ENCODE results near the gene NLRP3. TPM values are rescaled to one million over a fixed set of nuclear protein-coding genes. Genes with fewer than 3 reads are reported as not detected.

NLRP3 gene
- total and polyA plus RNA-seq, 8 donors, result 0.81 to 6.6 (median 1.5) TPM

DNA sequence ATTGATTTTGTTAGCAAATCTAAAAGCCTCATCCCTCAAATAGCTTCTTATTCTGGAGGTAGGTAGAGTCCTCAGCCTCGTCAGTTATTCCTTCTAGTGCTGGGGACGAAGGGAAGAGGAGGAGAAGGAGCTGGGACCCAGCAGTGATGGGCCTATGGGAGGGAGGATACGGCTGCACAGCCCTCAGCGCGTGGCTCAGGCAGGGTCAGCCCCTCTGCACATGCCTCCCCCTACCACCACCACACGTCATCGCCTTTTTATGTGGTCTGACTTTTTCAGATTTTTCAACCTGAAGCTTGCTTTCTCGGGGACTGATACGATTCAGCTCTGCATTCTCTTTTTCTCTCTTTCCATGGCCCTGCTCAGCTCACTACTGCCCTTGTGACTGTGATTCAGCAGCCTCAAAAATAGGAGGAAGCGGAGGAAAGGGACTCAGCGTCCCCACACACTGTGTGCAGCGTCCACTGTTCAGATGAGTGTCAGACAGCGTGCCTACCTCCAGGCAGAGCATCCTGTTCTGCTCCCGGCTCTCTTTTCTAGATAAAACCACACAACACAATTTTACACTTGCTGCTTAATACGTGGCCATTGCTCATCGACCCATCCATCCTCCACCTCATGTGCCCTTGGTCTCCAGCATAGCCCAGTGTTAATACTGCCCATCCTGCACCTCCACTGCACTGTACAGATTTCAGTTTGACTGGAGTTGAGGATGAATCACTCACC, 41.1 kb downstream of the NLRP3 start:
- intact Hi-C loops (cut with DNase I), result no loop called here
- Histone ChIP-seq H3K27me3 (peaks cover 0 to 13% of the 10 kb centered on the region in 2 donors), H3K9me3 (no peaks in the 10 kb centered on the region), H3K27ac (peak overlapping the region in 1 of 2 donors; percentile 3), H3K4me1 (peaks cover 0 to 32% of the 10 kb centered on the region in 2 donors), H3K4me3 (no peak overlapping the region), H3K36me3 (peaks cover 0 to under 1% of the 10 kb centered on the region in 2 donors)
- TF ChIP-seq, protein P1, sequence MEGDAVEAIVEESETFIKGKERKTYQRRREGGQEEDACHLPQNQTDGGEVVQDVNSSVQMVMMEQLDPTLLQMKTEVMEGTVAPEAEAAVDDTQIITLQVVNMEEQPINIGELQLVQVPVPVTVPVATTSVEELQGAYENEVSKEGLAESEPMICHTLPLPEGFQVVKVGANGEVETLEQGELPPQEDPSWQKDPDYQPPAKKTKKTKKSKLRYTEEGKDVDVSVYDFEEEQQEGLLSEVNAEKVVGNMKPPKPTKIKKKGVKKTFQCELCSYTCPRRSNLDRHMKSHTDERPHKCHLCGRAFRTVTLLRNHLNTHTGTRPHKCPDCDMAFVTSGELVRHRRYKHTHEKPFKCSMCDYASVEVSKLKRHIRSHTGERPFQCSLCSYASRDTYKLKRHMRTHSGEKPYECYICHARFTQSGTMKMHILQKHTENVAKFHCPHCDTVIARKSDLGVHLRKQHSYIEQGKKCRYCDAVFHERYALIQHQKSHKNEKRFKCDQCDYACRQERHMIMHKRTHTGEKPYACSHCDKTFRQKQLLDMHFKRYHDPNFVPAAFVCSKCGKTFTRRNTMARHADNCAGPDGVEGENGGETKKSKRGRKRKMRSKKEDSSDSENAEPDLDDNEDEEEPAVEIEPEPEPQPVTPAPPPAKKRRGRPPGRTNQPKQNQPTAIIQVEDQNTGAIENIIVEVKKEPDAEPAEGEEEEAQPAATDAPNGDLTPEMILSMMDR (IDR thresholded peaks at IDR 0.05), result no peak
- DNase-seq (peak in 1 of 4 donors; percentile 52), ATAC-seq (peak; percentile 85)

DNA sequence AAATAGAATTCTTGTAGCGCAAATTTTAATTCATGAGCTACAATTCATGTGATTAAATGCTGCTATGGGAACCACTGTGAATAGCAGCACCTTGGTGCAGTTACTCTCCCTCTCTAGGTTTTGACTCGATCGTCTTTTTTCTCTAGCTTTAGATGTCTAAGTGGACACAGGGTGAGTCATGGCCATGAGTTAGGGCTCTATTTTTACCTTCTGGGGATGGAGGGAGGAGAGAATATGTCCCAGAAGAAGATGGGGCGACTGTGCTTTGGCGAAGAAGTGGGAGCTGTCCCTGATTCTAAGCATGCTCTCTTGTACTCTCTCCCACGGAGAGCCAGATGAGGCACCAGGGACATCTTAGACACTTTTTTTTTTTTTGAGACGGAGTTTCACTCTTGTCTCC, 43.5 kb downstream of the NLRP3 start:
- peaks cover 0 to 24% of the 10 kb centered on the region in 2 donors for H3K4me1 ChIP-seq
- no peak for ATAC-seq
- no peak overlapping the region for H3K27ac ChIP-seq
- DNase-seq, result no peak
- no peak overlapping the region for H3K4me3 ChIP-seq
- intact Hi-C loops (cut with DNase I), result no loop called here
- H3K9me3 ChIP-seq, result no peaks in the 10 kb centered on the region
- no peaks in the 10 kb centered on the region for H3K36me3 ChIP-seq
- TF ChIP-seq, protein P1 (IDR thresholded peaks at IDR 0.05), result no peak
- H3K27me3 ChIP-seq, result peaks cover 0 to 6% of the 10 kb centered on the region in 2 donors

GRCh38 chr1:247465796-247466195, 49.8 kb downstream of the NLRP3 start:
- DNase-seq (no peak), ATAC-seq (no peak)
- intact Hi-C loops (cut with DNase I), result no loop called here
- Histone ChIP-seq H3K9me3 (no peaks in the 10 kb centered on the region), H3K36me3 (no peaks in the 10 kb centered on the region), H3K27me3 (no peaks in the 10 kb centered on the region), H3K27ac (no peak overlapping the region), H3K4me1 (no peaks in the 10 kb centered on the region), H3K4me3 (no peak overlapping the region)
- TF ChIP-seq, protein P1 (IDR thresholded peaks at IDR 0.05), result no peak

- no peaks in the 10 kb centered on the region for H3K36me3 ChIP-seq
- no peaks in the 10 kb centered on the region for H3K4me1 ChIP-seq
- no peak for ATAC-seq
- no peak for DNase-seq
- H3K9me3 ChIP-seq, result no peaks in the 10 kb centered on the region
- TF ChIP-seq, protein P1 (IDR thresholded peaks at IDR 0.05), result no peak
- H3K27me3 ChIP-seq, result no peaks in the 10 kb centered on the region
- no peak overlapping the region for H3K27ac ChIP-seq
- no peak overlapping the region for H3K4me3 ChIP-seq
- intact Hi-C loops (cut with DNase I), result no loop called here
These were observed 51.2 kb downstream of the NLRP3 start for GRCh38 chr1:247467129-247467528.

- intact Hi-C loops (cut with DNase I), result no loop called here
- Histone ChIP-seq H3K36me3 (no peaks in the 10 kb centered on the region), H3K4me1 (no peaks in the 10 kb centered on the region), H3K9me3 (no peaks in the 10 kb centered on the region), H3K27me3 (no peaks in the 10 kb centered on the region), H3K4me3 (no peak overlapping the region), H3K27ac (no peak overlapping the region)
- DNase-seq (no peak), ATAC-seq (no peak)
- TF ChIP-seq, protein P1 (IDR thresholded peaks at IDR 0.05), result no peak
These were observed 52.6 kb downstream of the NLRP3 start for GRCh38 chr1:247468481-247469140.
